Activated T-helper 1 cell treated with anti-CD3 and anti-CD28 coated beads, Interleukin-12 subunit alpha, Interleukin-12 subunit beta, Interleukin-2, Interleukin-4 antibody, amounts not matched to agents 30 ng/mL and 10 ng/mL and 1 ng/mL, durations not matched to agents 14 hours and 24 hours and 36 hours (primary cell): ENCODE results near the gene JAKMIP3. TPM values are rescaled to one million over a fixed set of nuclear protein-coding genes. Genes with fewer than 3 reads are reported as not detected.

Experiments
- DNase-seq: peaks from one replicate; pipeline ENCODE4 v3.0.0; 2021; ENCODE audit warnings: low spot score
- H3K27ac Mint-ChIP-seq: one replicate; pipeline ENCODE4 v1.8.0; 2021; ENCODE audit warnings: mild to moderate bottlenecking, mixed read lengths
- H3K27me3 Mint-ChIP-seq: one replicate; pipeline ENCODE4 v1.8.0; 2022; ENCODE audit warnings: mild to moderate bottlenecking, moderate library complexity, mixed read lengths; ENCODE audit not compliant: insufficient read depth
- H3K36me3 Mint-ChIP-seq: one replicate; pipeline ENCODE4 v1.8.0; 2021; ENCODE audit warnings: low read depth, mixed read lengths
- H3K4me1 Mint-ChIP-seq: one replicate; pipeline ENCODE4 v1.8.0; 2021; ENCODE audit warnings: low read depth, mixed read lengths
- H3K4me3 Mint-ChIP-seq: one replicate; pipeline ENCODE4 v1.8.0; 2021; ENCODE audit warnings: mild to moderate bottlenecking, moderate library complexity, mixed read lengths
- H3K9me3 Mint-ChIP-seq: one replicate; pipeline ENCODE4 v1.8.0; 2021; ENCODE audit warnings: mixed read lengths
- intact Hi-C: fragments of 100-400 bp; cut with micrococcal nuclease; formaldehyde crosslinking; loops from one replicate; pipeline ENCODE4 v1.15.1; 2024
- total RNA-seq: library from RNA; stranded (reverse); gene quantifications from 2 replicates; pipeline ENCODE4 v1.2.3, GENCODE V29; 2022

Gene JAKMIP3
- total RNA-seq, 1 donor from 2014 or later, result 1.1 TPM

DNA sequence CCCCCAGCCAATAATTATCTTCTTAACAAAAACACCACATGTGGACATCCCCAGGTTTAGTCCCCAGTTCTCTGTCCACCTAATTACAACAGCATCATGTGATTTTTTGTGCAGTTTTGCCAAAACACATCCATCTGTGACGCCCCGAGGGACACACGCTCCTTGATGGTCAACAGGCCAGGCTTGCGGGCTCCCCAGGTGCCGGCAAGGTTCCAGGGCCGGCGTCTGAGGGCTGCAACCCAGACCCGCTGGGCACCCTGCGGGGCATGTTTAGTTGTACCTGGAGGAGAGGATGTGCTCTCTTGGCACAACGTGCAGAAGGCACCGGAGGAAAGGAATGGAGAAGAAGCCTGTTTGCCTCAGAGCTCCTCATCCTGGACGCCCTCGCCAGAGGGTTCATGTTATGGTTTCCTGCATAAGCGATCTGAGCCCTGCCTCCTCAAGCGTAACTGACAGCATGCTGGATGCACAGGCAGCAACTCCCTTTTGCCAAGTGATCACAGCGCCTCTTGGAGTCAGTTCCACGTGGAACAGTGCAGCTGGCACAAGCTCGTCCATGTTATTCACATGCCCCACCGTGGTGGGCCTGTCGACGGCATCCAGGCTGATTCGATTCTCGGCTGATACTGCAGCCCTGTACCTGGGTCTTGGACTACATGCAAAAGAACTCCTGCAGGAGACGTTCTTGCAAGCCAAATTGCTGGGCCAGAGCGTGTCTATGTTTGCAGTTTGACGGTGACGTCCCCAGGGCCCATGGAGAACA lies 41.6 kb downstream of the JAKMIP3 start:
- DNase-seq, result no peak
- Mint-ChIP-seq H3K27me3 (no peaks in the 10 kb centered on the region), H3K4me3 (no peak overlapping the region), H3K36me3 (no peaks in the 10 kb centered on the region), H3K9me3 (no peaks in the 10 kb centered on the region), H3K4me1 (no peaks in the 10 kb centered on the region), H3K27ac (no peak overlapping the region)
- intact Hi-C loops, result no loop called here

- Mint-ChIP-seq H3K9me3 (no peaks in the 10 kb centered on the region), H3K27ac (no peak overlapping the region)
Measured at GRCh38 chr10:132107949-132108877, 42.5 kb downstream of the JAKMIP3 start.

DNA sequence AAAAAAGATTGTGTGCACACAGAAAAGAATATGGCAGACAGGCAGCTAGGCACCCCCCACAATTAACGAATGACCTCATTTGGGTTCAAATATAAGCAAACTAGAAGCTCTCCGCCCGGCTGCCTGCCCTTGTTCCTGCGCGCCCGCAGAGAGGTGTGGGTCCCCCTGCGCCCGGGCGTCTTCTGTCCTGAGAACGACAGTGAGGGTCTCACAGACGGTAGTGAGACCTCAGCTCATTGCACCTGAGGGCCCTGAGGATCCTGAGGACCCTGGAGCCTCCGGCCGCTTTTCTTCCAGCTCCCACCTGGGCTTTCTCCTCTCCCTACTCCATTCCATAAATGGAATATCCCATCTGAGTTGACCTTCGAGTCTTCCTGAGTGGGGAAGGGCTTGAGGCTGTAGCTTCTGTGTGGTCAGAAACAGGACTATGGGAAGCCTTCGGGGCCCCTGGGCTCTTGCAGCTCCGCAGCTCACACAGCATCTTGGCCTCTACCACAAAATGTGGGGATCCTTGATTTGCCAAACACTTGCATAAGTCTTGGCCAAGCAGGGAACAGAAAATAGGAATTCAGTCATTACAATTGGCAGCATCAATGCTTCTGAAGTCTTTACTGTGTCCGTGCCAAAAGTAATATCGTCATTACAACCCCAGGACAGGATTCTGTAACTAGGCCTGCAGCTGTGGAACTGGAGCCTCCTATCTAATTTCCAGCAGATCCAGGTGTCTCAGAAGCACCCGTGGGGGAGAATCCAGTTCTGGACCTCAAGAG lies 43.8 kb downstream of the JAKMIP3 start:
- H3K9me3 Mint-ChIP-seq, result no peaks in the 10 kb centered on the region
- DNase-seq, result no peak
- no peak overlapping the region for H3K4me3 Mint-ChIP-seq
- no peaks in the 10 kb centered on the region for H3K27me3 Mint-ChIP-seq
- H3K27ac Mint-ChIP-seq, result no peak overlapping the region
- intact Hi-C loops, result no loop called here
- H3K36me3 Mint-ChIP-seq, result no peaks in the 10 kb centered on the region
- no peaks in the 10 kb centered on the region for H3K4me1 Mint-ChIP-seq

More at GRCh38 chr10:132107949-132108877, 42.5 kb downstream of the JAKMIP3 start:
- no peaks in the 10 kb centered on the region for H3K36me3 Mint-ChIP-seq
- H3K27me3 Mint-ChIP-seq, result no peaks in the 10 kb centered on the region
- intact Hi-C loops, result no loop called here
- H3K4me1 Mint-ChIP-seq, result no peaks in the 10 kb centered on the region
- no peak overlapping the region for H3K4me3 Mint-ChIP-seq
- DNase-seq, result no peak

- intact Hi-C loops, result no loop called here
- H3K27me3 Mint-ChIP-seq, result no peaks in the 10 kb centered on the region
Measured at GRCh38 chr10:132110111-132110521, 44.4 kb downstream of the JAKMIP3 start.

GRCh38 chr10:132110713-132111112 lies 45.0 kb downstream of the JAKMIP3 start:
- no peaks in the 10 kb centered on the region for H3K36me3 Mint-ChIP-seq
- no peaks in the 10 kb centered on the region for H3K9me3 Mint-ChIP-seq
- DNase-seq, result no peak
- H3K27me3 Mint-ChIP-seq, result no peaks in the 10 kb centered on the region
- no peak overlapping the region for H3K4me3 Mint-ChIP-seq
- intact Hi-C loops, result no loop called here
- H3K4me1 Mint-ChIP-seq, result no peaks in the 10 kb centered on the region
- no peak overlapping the region for H3K27ac Mint-ChIP-seq

More at GRCh38 chr10:132110111-132110521, 44.4 kb downstream of the JAKMIP3 start:
- Mint-ChIP-seq H3K4me3 (no peak overlapping the region), H3K27ac (no peak overlapping the region), H3K36me3 (no peaks in the 10 kb centered on the region), H3K9me3 (no peaks in the 10 kb centered on the region), H3K4me1 (no peaks in the 10 kb centered on the region)
- no peak for DNase-seq

GRCh38 chr10:132111121-132111731 lies 45.5 kb downstream of the JAKMIP3 start:
- Mint-ChIP-seq H3K4me1 (no peaks in the 10 kb centered on the region), H3K27ac (no peak overlapping the region), H3K4me3 (no peak overlapping the region), H3K36me3 (no peaks in the 10 kb centered on the region), H3K27me3 (no peaks in the 10 kb centered on the region), H3K9me3 (no peaks in the 10 kb centered on the region)
- no peak for DNase-seq
- intact Hi-C loops, result no loop called here

GRCh38 chr10:132111871-132112341 lies 46.2 kb downstream of the JAKMIP3 start:
- intact Hi-C loops, result no loop called here
- Mint-ChIP-seq H3K9me3 (no peaks in the 10 kb centered on the region), H3K4me1 (no peaks in the 10 kb centered on the region), H3K27me3 (no peaks in the 10 kb centered on the region), H3K4me3 (no peak overlapping the region), H3K36me3 (no peaks in the 10 kb centered on the region), H3K27ac (no peak overlapping the region)
- DNase-seq, result no peak

DNA sequence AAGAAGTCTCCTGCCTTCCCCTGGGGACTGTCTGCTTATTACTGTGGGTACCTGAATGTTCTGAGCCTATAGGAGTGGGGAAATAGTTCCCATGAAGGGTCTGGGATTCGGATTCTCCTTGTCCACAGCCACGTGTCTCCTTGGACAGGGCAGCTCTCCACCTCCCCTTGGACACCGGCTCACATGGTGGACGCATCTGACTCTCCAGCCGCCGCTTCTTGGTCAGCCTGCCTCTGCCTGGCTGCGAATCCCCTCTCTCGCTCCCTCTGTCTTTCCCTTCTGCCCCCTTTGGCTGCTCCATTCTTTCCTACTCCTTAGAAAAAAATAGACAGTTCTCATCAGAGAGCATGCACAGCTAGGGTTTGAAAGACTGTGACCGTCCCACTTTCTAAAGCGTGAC lies 46.9 kb downstream of the JAKMIP3 start:
- H3K36me3 Mint-ChIP-seq, result no peaks in the 10 kb centered on the region

GRCh38 chr10:132113206-132113605 lies 47.5 kb downstream of the JAKMIP3 start:
- DNase-seq, result no peak
- intact Hi-C loops, result no loop called here
- no peak overlapping the region for H3K4me3 Mint-ChIP-seq
- no peak overlapping the region for H3K27ac Mint-ChIP-seq
- no peaks in the 10 kb centered on the region for H3K9me3 Mint-ChIP-seq
- no peaks in the 10 kb centered on the region for H3K27me3 Mint-ChIP-seq
- H3K4me1 Mint-ChIP-seq, result no peaks in the 10 kb centered on the region
- no peaks in the 10 kb centered on the region for H3K36me3 Mint-ChIP-seq

More for the DNA sequence above, 46.9 kb downstream of the JAKMIP3 start:
- DNase-seq, result no peak
- no peaks in the 10 kb centered on the region for H3K9me3 Mint-ChIP-seq
- H3K27me3 Mint-ChIP-seq, result no peaks in the 10 kb centered on the region
- no peaks in the 10 kb centered on the region for H3K4me1 Mint-ChIP-seq
- H3K27ac Mint-ChIP-seq, result no peak overlapping the region
- intact Hi-C loops, result no loop called here
- H3K4me3 Mint-ChIP-seq, result no peak overlapping the region

- Mint-ChIP-seq H3K9me3 (no peaks in the 10 kb centered on the region), H3K4me1 (no peaks in the 10 kb centered on the region), H3K27me3 (no peaks in the 10 kb centered on the region), H3K27ac (no peak overlapping the region), H3K36me3 (no peaks in the 10 kb centered on the region), H3K4me3 (no peak overlapping the region)
- intact Hi-C loops, result no loop called here
- DNase-seq, result no peak
Measured at GRCh38 chr10:132113766-132114365, 48.1 kb downstream of the JAKMIP3 start.

DNA sequence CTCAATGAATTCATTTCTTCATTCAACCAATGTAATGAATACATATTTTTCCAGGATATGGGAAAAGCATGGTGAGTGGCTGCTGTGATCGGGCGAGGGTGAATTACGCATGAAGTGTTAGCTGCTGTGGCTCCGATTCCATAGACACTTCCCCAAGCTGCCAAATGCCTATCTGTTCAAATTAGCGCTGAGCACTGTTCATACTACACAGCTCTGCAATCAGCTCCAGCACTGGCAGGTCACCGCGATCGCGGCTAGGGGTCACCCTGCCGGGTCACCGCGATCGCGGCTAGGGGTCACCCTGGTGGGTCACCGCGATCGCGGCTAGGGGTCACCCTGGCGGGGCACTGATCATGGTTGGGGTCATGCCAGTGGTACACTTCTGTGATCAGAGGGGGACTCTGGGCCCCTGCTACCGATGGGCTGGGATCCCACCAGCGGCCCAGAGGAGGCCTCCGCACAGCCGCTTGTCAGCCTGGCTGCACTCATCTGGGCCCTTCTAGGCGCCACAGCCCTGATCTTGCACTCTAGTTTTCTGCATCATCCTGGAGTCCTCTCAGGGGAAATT lies 49.3 kb downstream of the JAKMIP3 start:
- DNase-seq, result no peak
- H3K4me3 Mint-ChIP-seq, result no peak overlapping the region
- no peaks in the 10 kb centered on the region for H3K4me1 Mint-ChIP-seq
- H3K9me3 Mint-ChIP-seq, result no peaks in the 10 kb centered on the region
- H3K27ac Mint-ChIP-seq, result no peak overlapping the region
- intact Hi-C loops, result no loop called here
- H3K36me3 Mint-ChIP-seq, result no peaks in the 10 kb centered on the region
- peaks cover 2% of the 10 kb centered on the region for H3K27me3 Mint-ChIP-seq
